B cell (primary cell): ENCODE data around the gene TENT5C. TPM values are rescaled to one million over a fixed set of nuclear protein-coding genes. Genes with fewer than 3 reads are reported as not detected.

ENCODE experiments used
- ATAC-seq: fragments of 200-7000 bp; cut with Tn5 transposase; one replicate; pipeline ENCODE4 v1.10.0; 2021; ENCODE audit warnings: low read depth, mild to moderate bottlenecking, moderate number of reproducible peaks, moderate library complexity
- CTCF ChIA-PET: fragments of 350-600 bp; sonication (Branson Sonifier 250); formaldehyde crosslinking; loops from one replicate; lab custom pipeline; 2021; ENCODE audit warnings: antibody characterized with exemption, inconsistent platforms; lab: Charles Lee
- POLR2A ChIA-PET: fragments of 350-600 bp; sonication (Branson Sonifier 250); formaldehyde crosslinking; loops from one replicate; lab custom pipeline; 2021; ENCODE audit warnings: antibody characterized with exemption; lab: Charles Lee
- DNase-seq: peaks from one replicate; pipeline ENCODE4 v3.0.0; 2013
- H2AFZ ChIP-seq: 2 replicates; pipeline ENCODE4 v1.6.1; 2012; ENCODE audit warnings: mild to moderate bottlenecking, low read depth, low read length; ENCODE audit not compliant: insufficient read depth, poor library complexity, severe bottlenecking
- H3K27ac ChIP-seq, 2 donors: 1 replicate in 1 of 2; 2 replicates in 1 of 2; pipeline ENCODE4 v1.5.1; 2012 to 2013; ENCODE audit warnings: low read length in 2 of 2, mild to moderate bottlenecking in 2 of 2, moderate library complexity in 1 of 2
- H3K27me3 ChIP-seq, 4 experiments: fragments of 200-600 bp in 1 of 4; sonication (generic) in 1 of 4; replicated peaks in 1 of 4; 1 replicate in 2 of 4; 2 replicates in 2 of 4; pipeline versions ENCODE4 v1.6.1 to v1.7.0; 2013 to 2016; ENCODE audit warnings: low read length in 3 of 4, mild to moderate bottlenecking in 2 of 4, mixed read lengths in 1 of 4, moderate library complexity in 1 of 4; ENCODE audit not compliant: insufficient read depth in 4 of 4, control insufficient read depth in 3 of 4; ENCODE audit errors: control extremely low read depth in 1 of 4
- H3K36me3 ChIP-seq, 2 experiments: replicated peaks in 1 of 2; 1 replicate in 1 of 2; 2 replicates in 1 of 2; pipeline versions ENCODE4 v1.6.1 to v1.7.1; 2013; ENCODE audit warnings: low read length in 1 of 2; ENCODE audit not compliant: insufficient read depth in 2 of 2, control insufficient read depth in 1 of 2; ENCODE audit errors: control extremely low read depth in 1 of 2, extremely low read depth in 1 of 2
- H3K4me1 ChIP-seq, 2 donors: fragments of 200-600 bp in 1 of 2; sonication (generic) in 1 of 2; 1 replicate in 1 of 2; 2 replicates in 1 of 2; pipeline versions ENCODE4 v1.5.1 to v1.6.1; 2013 to 2017; ENCODE audit warnings: low read length in 2 of 2; ENCODE audit not compliant: control insufficient read depth in 2 of 2, insufficient read depth in 2 of 2
- H3K4me2 ChIP-seq: replicated peaks from 2 replicates; pipeline ENCODE3; 2012; ENCODE audit warnings: mild to moderate bottlenecking, low read depth, low read length; ENCODE audit not compliant: poor library complexity, severe bottlenecking
- H3K4me3 ChIP-seq, 5 experiments: fragments of 200-600 bp in 1 of 5; sonication (generic) in 1 of 5; 1 replicate in 3 of 5; 2 replicates in 2 of 5; pipeline versions ENCODE4 v1.5.1 to v1.7.0; 2011 to 2016; ENCODE audit warnings: low read length in 4 of 5, mild to moderate bottlenecking in 4 of 5, low read depth in 2 of 5, control low read depth in 1 of 5, moderate library complexity in 1 of 5; ENCODE audit not compliant: insufficient read depth in 1 of 5; ENCODE audit errors: control extremely low read depth in 1 of 5, extremely low read depth in 1 of 5
- H3K79me2 ChIP-seq: fragments of 200-600 bp; sonication (generic); one replicate; pipeline ENCODE4 v1.6.0; 2016; ENCODE audit warnings: low read length; ENCODE audit not compliant: control insufficient read depth, insufficient read depth
- H3K9ac ChIP-seq: fragments of 200-600 bp; sonication (generic); 2 replicates; pipeline ENCODE4 v1.6.1; 2017; ENCODE audit warnings: mild to moderate bottlenecking, low read length, moderate library complexity
- H3K9me3 ChIP-seq, 3 donors: one replicate each; pipeline versions ENCODE4 v1.6.1 to v1.7.1; 2013; ENCODE audit warnings: low read length in 2 of 3; ENCODE audit not compliant: control insufficient read depth in 2 of 3, insufficient read depth in 1 of 3; ENCODE audit errors: control extremely low read depth in 1 of 3
- H4K20me1 ChIP-seq: 2 replicates; pipeline ENCODE4 v1.6.0; 2012; ENCODE audit warnings: mild to moderate bottlenecking, low read length; ENCODE audit not compliant: insufficient read depth, control insufficient read depth, poor library complexity, severe bottlenecking
- H3K27ac Mint-ChIP-seq: one replicate; pipeline ENCODE4 v1.8.0; 2021; ENCODE audit warnings: mixed read lengths
- H3K27me3 Mint-ChIP-seq: one replicate; pipeline ENCODE4 v1.8.0; 2021; ENCODE audit warnings: mixed read lengths
- H3K4me1 Mint-ChIP-seq: one replicate; pipeline ENCODE4 v1.8.0; 2021; ENCODE audit warnings: mixed read lengths
- H3K4me3 Mint-ChIP-seq: one replicate; pipeline ENCODE4 v1.8.0; 2021; ENCODE audit warnings: mixed read lengths
- H3K9me3 Mint-ChIP-seq: one replicate; pipeline ENCODE4 v1.8.0; 2022; ENCODE audit warnings: mixed read lengths; ENCODE audit not compliant: insufficient read depth
- CTCF ChIP-seq: fragments of 200-600 bp; IDR thresholded peaks from one replicate; pipeline ENCODE4 v1.8.0; 2022; ENCODE audit warnings: antibody characterized with exemption, mild to moderate bottlenecking
- EZH2 ChIP-seq: IDR thresholded peaks from 2 replicates; pipeline ENCODE4 v1.6.1; 2012; ENCODE audit warnings: borderline replicate concordance, low read depth, mild to moderate bottlenecking, moderate library complexity, low read length; ENCODE audit not compliant: insufficient read depth, poor library complexity, severe bottlenecking
- WGBS: methylation state at CpG from one replicate; pipeline ENCODE4 v1.1.5; 2013; ENCODE audit warnings: missing lambda C conversion rate; ENCODE audit not compliant: insufficient coverage; 5-methylcytosine and 5-hydroxymethylcytosine counted together
- intact Hi-C: fragments of 100-400 bp; cut with micrococcal nuclease; formaldehyde crosslinking; loops from one replicate; pipeline ENCODE4 v1.10.0; 2022
- polyA plus RNA-seq: library from polyadenylated mRNA; depleted of rRNA; stranded (reverse); fragments of >200 nt; gene quantifications from 2 replicates; pipeline ENCODE4 v1.2.3, GENCODE V29; 2012
- total RNA-seq, 2 donors: library from RNA; stranded (reverse); fragments of 120-200 nt in 1 of 2; gene quantifications; 1 replicate in 1 of 2; 2 replicates in 1 of 2; pipeline versions ENCODE4 v1.2.3 to v1.2.4, GENCODE V29; 2013 to 2022

TENT5C gene
- total and polyA plus RNA-seq, 2 donors (not counting 1 experiment from before 2014, with no cell fraction given): 65.4 to 112 TPM

GRCh38 chr1:117618450-117619122 is 12.7 kb downstream of the TENT5C start:
- H3K27ac Mint-ChIP-seq: peak overlapping the region; percentile 7
- peaks cover 97% of the 10 kb centered on the region for H3K4me1 Mint-ChIP-seq
- Histone ChIP-seq H2AFZ (no peak overlapping the region), H3K79me2 (peaks cover 100% of the 10 kb centered on the region), H4K20me1 (peaks cover 93% of the 10 kb centered on the region), H3K4me2 (peak overlapping the region; percentile 12), H3K27me3 (no peaks in the 10 kb centered on the region), H3K36me3 (peaks cover 3 to 54% of the 10 kb centered on the region in 2 experiments), H3K9ac (no peak overlapping the region), H3K9me3 (peaks cover 0 to 3% (median 3%) of the 10 kb centered on the region in 3 donors), H3K4me3 (no peak overlapping the region), H3K4me1 (peaks cover 83 to 84% of the 10 kb centered on the region in 2 donors), H3K27ac (peak overlapping the region in 1 of 2 donors; percentile 76)
- ChIA-PET CTCF (interaction anchor here (0.7 to 10.1 kb wide), 10 partner anchors 9 to 277 kb away, joined by 3 to 64 read pairs (median 6); partner anchors contain the start of gene TENT5C), POLR2A (interaction anchor here (0.6 to 1.6 kb wide), 3 partner anchors 10 to 12 kb away, joined by 3 to 4 read pairs (median 3); partner anchors contain the start of gene TENT5C)
- no peaks in the 10 kb centered on the region for H3K27me3 Mint-ChIP-seq
- peaks cover 7% of the 10 kb centered on the region for H3K9me3 Mint-ChIP-seq
- no CpG with 5 or more reads among the region's 2 CpGs for WGBS
- intact Hi-C loops: loop anchor here (2.0 kb wide), 1 partner anchor 14 kb away; no protein-coding TSS in a partner anchor
- TF ChIP-seq CTCF (no peak), EZH2 (no peak)
- DNase-seq (no peak), ATAC-seq (no peak)
- H3K4me3 Mint-ChIP-seq: peak overlapping the region; percentile 46

- Histone ChIP-seq H3K4me2 (no peak overlapping the region), H3K4me3 (no peak overlapping the region), H3K4me1 (peaks cover 65 to 70% of the 10 kb centered on the region in 2 donors), H2AFZ (no peak overlapping the region), H3K9me3 (peaks cover 0 to 3% (median 3%) of the 10 kb centered on the region in 3 donors), H3K36me3 (peaks cover 3 to 64% of the 10 kb centered on the region in 2 experiments), H3K79me2 (peaks cover 100% of the 10 kb centered on the region), H3K27ac (peak overlapping the region in 1 of 2 donors; percentile 24), H3K9ac (no peak overlapping the region), H4K20me1 (peaks cover 86% of the 10 kb centered on the region), H3K27me3 (no peaks in the 10 kb centered on the region)
- Mint-ChIP-seq H3K4me1 (peaks cover 94% of the 10 kb centered on the region), H3K9me3 (peaks cover 7% of the 10 kb centered on the region), H3K27ac (no peak overlapping the region), H3K27me3 (no peaks in the 10 kb centered on the region), H3K4me3 (no peak overlapping the region)
- no peak for DNase-seq
- ATAC-seq: no peak
- CTCF ChIA-PET: interaction anchor here (0.9 to 13.6 kb wide), 4 partner anchors 32 to 134 kb away, joined by 3 to 88 read pairs (median 34); no protein-coding TSS in a partner anchor
- TF ChIP-seq CTCF (no peak), EZH2 (no peak)
- WGBS: 97% methylated on average over 5 of the region's 6 CpGs
- POLR2A ChIA-PET: no interaction called here
- intact Hi-C loops: no loop called here
Measured at GRCh38 chr1:117620440-117620839, 14.6 kb downstream of the TENT5C start.
